LNCaP clone FGC (cell line): ENCODE measurements around the gene FABP1.

ENCODE experiments used
- DNase-seq: peaks from one replicate; pipeline ENCODE4 v3.0.0-alpha.2; 2011; ENCODE audit warnings: low read depth
- H3K4me3 ChIP-seq: 2 replicates; pipeline ENCODE4 v1.5.1; 2011; ENCODE audit warnings: mild to moderate bottlenecking, low read depth, low read length, control low read depth
- CTCF ChIP-seq: IDR thresholded peaks from 2 replicates; pipeline ENCODE4 v1.5.1; 2012; ENCODE audit warnings: mild to moderate bottlenecking; ENCODE audit not compliant: control insufficient read depth, insufficient read depth; ENCODE audit errors: extremely low read depth

The FABP1 gene

GRCh38 chr2:88091943-88092342 lies 35.9 kb downstream of the FABP1 start:
- TF ChIP-seq CTCF, result no peak
- no peak overlapping the region for H3K4me3 ChIP-seq
- DNase-seq, result no peak

- no peak for TF ChIP-seq CTCF
- H3K4me3 ChIP-seq, result no peak overlapping the region
- DNase-seq, result no peak
Measured at GRCh38 chr2:88090446-88091283, 37.2 kb downstream of the FABP1 start.

- TF ChIP-seq CTCF, result no peak
Measured at GRCh38 chr2:88088999-88089398, 38.9 kb downstream of the FABP1 start.

GRCh38 chr2:88087763-88088162 lies 40.1 kb downstream of the FABP1 start:
- H3K4me3 ChIP-seq, result no peak overlapping the region
- TF ChIP-seq CTCF, result no peak
- DNase-seq, result no peak

More at GRCh38 chr2:88088999-88089398, 38.9 kb downstream of the FABP1 start:
- no peak for DNase-seq
- no peak overlapping the region for H3K4me3 ChIP-seq

- no peak for DNase-seq
- TF ChIP-seq CTCF, result no peak
- H3K4me3 ChIP-seq, result no peak overlapping the region
Measured at GRCh38 chr2:88087073-88087472, 40.8 kb downstream of the FABP1 start.

- DNase-seq, result no peak
- no peak overlapping the region for H3K4me3 ChIP-seq
- TF ChIP-seq CTCF, result no peak
Measured at GRCh38 chr2:88086401-88086800, 41.5 kb downstream of the FABP1 start.

- no peak for TF ChIP-seq CTCF
- DNase-seq, result no peak
- no peak overlapping the region for H3K4me3 ChIP-seq
Measured at GRCh38 chr2:88085602-88086001, 42.3 kb downstream of the FABP1 start.
